ENCODE measurements around the gene ALPI. TPM values are rescaled to one million over a fixed set of nuclear protein-coding genes. Genes with fewer than 3 reads are reported as not detected.

Gene ALPI
- total RNA-seq, 1 donor from 2014 or later: not detected

DNA sequence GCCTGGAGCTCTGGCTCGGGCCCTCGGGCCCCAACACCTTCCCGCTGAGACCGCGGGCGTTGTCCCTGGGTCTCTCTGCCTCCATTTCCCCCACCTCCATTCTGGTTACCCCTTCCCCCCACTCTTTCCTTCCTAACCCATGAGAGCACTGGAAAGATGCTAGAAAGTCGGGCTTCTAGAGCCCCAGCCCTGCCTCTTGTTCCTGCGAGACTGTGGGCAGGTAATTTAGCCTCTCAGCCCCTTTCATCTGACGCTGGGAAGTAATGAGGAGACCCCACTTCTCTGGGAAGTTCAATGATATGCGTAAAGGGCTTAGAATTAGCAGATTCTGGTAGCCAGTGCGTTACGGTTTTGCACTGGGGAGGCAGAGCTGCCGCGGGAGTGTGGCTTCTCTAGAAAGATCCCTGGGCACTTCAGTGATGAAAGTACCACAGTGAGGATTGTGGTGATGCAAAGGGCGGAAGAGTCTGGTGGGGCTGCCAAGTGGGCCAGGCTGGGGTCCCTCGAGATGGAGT is 47.9 kb downstream of the ALPI start:
- no peak overlapping the region for H3K4me3 ChIP-seq (ENCODE audit: low read depth, low read length)
- DNase-seq (ENCODE audit: low read depth): no peak
- TF ChIP-seq, protein P1, sequence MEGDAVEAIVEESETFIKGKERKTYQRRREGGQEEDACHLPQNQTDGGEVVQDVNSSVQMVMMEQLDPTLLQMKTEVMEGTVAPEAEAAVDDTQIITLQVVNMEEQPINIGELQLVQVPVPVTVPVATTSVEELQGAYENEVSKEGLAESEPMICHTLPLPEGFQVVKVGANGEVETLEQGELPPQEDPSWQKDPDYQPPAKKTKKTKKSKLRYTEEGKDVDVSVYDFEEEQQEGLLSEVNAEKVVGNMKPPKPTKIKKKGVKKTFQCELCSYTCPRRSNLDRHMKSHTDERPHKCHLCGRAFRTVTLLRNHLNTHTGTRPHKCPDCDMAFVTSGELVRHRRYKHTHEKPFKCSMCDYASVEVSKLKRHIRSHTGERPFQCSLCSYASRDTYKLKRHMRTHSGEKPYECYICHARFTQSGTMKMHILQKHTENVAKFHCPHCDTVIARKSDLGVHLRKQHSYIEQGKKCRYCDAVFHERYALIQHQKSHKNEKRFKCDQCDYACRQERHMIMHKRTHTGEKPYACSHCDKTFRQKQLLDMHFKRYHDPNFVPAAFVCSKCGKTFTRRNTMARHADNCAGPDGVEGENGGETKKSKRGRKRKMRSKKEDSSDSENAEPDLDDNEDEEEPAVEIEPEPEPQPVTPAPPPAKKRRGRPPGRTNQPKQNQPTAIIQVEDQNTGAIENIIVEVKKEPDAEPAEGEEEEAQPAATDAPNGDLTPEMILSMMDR (conservative IDR thresholded peaks at IDR 0.05; ENCODE audit: low read depth, low read length): no peak

DNA sequence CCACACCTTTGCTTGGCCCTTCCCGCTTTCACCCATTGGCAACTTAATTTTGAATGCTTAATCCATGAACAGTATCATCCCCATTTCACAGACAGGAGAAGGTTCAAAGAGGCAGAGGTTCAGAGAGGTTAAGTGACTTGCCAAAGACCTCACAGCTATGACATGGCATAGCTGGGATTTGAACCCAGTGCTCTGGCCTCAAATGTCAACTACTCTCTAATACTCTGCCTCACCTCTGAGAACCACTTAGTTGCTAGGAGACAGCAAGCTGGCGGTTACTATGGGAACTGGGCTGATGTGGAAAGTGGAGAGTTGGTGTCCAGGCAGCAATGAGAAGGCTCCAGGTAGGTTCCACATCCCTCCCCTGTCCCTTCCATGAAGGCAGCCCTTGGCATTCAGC is 48.5 kb downstream of the ALPI start:
- TF ChIP-seq, protein P1 (conservative IDR thresholded peaks at IDR 0.05; ENCODE audit: low read depth, low read length): no peak
- H3K4me3 ChIP-seq (ENCODE audit: low read depth, low read length): no peak overlapping the region
- no peak for DNase-seq (ENCODE audit: low read depth)

DNA sequence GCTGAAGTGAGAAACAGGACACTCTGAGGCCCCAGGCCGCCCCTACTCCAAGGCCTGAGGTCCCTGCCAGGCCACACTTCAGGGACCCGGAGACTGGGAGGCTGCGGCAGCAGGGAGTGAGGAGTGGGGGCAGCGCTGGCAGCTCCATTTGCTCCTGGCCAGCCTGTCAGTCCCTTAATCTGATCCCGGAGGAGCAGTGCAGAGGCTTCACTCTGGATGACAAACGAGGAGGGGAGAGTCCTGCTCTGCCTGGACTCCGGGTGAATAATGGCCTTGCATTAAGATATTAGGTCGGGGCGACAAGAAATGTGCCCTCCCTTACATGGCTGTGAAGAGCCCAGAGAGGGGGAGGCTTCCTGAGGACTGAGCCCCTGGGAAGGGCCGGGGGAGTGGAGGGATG is 49.9 kb downstream of the ALPI start:
- DNase-seq (ENCODE audit: low read depth): no peak
- TF ChIP-seq, protein P1 (conservative IDR thresholded peaks at IDR 0.05; ENCODE audit: low read depth, low read length): no peak
- no peak overlapping the region for H3K4me3 ChIP-seq (ENCODE audit: low read depth, low read length)

DNA sequence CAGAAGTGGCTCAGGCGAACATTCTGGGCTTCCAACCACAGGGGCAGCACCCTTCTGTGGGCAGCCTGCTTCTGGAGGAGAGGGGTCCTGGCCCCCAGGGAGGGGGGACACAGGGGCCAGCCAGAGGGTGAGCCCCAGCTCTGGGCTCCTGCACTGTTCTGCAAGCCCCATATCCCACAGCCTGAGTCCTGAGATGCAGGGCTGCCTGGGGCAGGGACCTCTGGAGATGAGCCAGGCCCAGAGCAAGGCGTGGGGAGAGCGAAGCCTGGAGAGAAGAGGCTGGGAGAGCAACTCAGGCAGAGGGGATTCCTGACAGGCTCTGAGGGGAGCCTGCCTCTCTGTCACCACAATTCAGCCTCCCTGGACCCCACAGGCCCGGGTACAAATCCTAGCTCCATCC is 50.8 kb downstream of the ALPI start:
- no peak overlapping the region for H3K4me3 ChIP-seq (ENCODE audit: low read depth, low read length)
- TF ChIP-seq, protein P1 (conservative IDR thresholded peaks at IDR 0.05; ENCODE audit: low read depth, low read length): no peak
- no peak for DNase-seq (ENCODE audit: low read depth)

DNA sequence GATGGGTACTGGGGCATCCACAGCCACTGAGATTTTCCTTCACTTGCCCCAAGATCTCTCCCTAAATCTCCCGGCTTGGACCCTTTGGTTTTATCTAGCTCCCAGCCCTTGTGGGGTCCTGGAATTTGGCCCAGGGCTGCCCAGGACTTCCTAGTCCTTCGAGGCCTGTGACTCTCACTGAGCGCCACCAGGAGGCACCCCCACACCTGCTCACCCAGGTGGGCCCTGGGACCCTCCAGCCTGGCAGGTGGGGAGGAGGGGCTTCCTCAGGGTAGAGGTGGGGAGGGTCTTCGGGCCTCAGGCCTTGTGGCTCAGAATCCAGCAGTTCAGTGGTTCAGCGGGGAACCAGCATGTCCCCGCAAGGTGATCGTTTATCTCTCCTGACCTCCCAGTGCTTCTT is 52.3 kb downstream of the ALPI start:
- DNase-seq (ENCODE audit: low read depth): no peak
- H3K4me3 ChIP-seq (ENCODE audit: low read depth, low read length): no peak overlapping the region
- TF ChIP-seq, protein P1 (conservative IDR thresholded peaks at IDR 0.05; ENCODE audit: low read depth, low read length): no peak

Other genes starting within 250 kb of the ALPI start
- not detected in 2 replicates for gene ALPP, start 77.4 kb upstream of the ALPI start, total RNA-seq
- gene ALPG, start 49.3 kb upstream of the ALPI start, total RNA-seq: not detected in 2 replicates
- gene ECEL1, start 31.7 kb downstream of the ALPI start, total RNA-seq: not detected in 2 replicates
- gene PRSS56, start 64.2 kb downstream of the ALPI start, total RNA-seq: not detected in 2 replicates
- not detected in 2 replicates for gene CHRND, start 70.0 kb downstream of the ALPI start, total RNA-seq
- gene CHRNG, start 83.5 kb downstream of the ALPI start, total RNA-seq: not detected in 2 replicates
- 1.2 and 2.5 TPM in 2 replicates for gene TIGD1, start 94.4 kb downstream of the ALPI start, total RNA-seq
- gene EIF4E2, start 94.5 kb downstream of the ALPI start, total RNA-seq: 96.0 and 103 TPM in 2 replicates
- 10.3 and 16.6 TPM in 2 replicates for gene EFHD1, start 177.5 kb downstream of the ALPI start, total RNA-seq
- gene GIGYF2, start 241.2 kb downstream of the ALPI start, total RNA-seq: 24.0 and 31.8 TPM in 2 replicates